ENCODE results near the gene CDX1.

The CDX1 gene

GRCh38 chr5:150152636-150153462 lies 13.7 kb upstream of the CDX1 start:
- Histone ChIP-seq H2BK120ac (ENCODE audit: low read depth, low read length) (no peak overlapping the region), H3K9ac (ENCODE audit: low read length) (peak overlapping the region; percentile 97), H3K18ac (ENCODE audit: low read depth in 1 of 2, low read length in 2 of 2) (peak overlapping the region; percentile 5 to 49), H2AFZ (ENCODE audit: low read depth, low read length) (no peak overlapping the region), H4K91ac (ENCODE audit: low read length) (peak overlapping the region; percentile 29), H2BK15ac (ENCODE audit: low read depth, poor library complexity, severe bottlenecking) (peak overlapping the region; percentile 61), H2BK5ac (ENCODE audit: low read depth, low read length, poor library complexity, severe bottlenecking) (no peak overlapping the region), H3K9me3 (ENCODE audit: control insufficient read depth, low read length) (no peaks in the 10 kb centered on the region), H3K27ac (ENCODE audit: low read length, poor library complexity, severe bottlenecking) (peak overlapping the region; percentile 82), H3K27me3 (ENCODE audit: control insufficient read depth in 1 of 2, insufficient read depth in 1 of 2, low read length in 2 of 2) (no peaks in the 10 kb centered on the region), H3K4me3 (ENCODE audit: insufficient read depth in 1 of 2, low read depth in 1 of 2, low read length in 2 of 2) (peak overlapping the region in 1 of 2 experiments; percentile 95), H3K14ac (ENCODE audit: low read length in 2 of 2) (no peak overlapping the region), H3K4me1 (ENCODE audit: control insufficient read depth, insufficient read depth, low read depth, low read length) (peaks cover 42% of the 10 kb centered on the region), H2BK12ac (ENCODE audit: low read length in 2 of 2) (peak overlapping the region; percentile 8 to 87), H3K36me3 (ENCODE audit: control insufficient read depth in 1 of 2, insufficient read depth in 2 of 2, low read depth in 1 of 2, low read length in 2 of 2) (peaks cover 41 to 56% of the 10 kb centered on the region in 2 experiments), H4K8ac (ENCODE audit: low read length) (peak overlapping the region; percentile 1), H2AK5ac (ENCODE audit: low read length, severe bottlenecking) (no peak overlapping the region), H3K4me2 (ENCODE audit: low read length, poor library complexity, severe bottlenecking) (peak overlapping the region; percentile 52), H3K23ac (ENCODE audit: low read length in 2 of 2) (no peak overlapping the region), H3K4ac (ENCODE audit: low read depth in 1 of 2, low read length in 2 of 2) (peak overlapping the region in 1 of 2 experiments; percentile 66), H3K79me1 (replicated peaks; ENCODE audit: low read length, poor library complexity, severe bottlenecking) (peaks cover 12% of the 10 kb centered on the region)
- WGBS = 45% methylated on average over 12 of the region's 12 CpGs
- peak; percentile 63 for DNase-seq

DNA sequence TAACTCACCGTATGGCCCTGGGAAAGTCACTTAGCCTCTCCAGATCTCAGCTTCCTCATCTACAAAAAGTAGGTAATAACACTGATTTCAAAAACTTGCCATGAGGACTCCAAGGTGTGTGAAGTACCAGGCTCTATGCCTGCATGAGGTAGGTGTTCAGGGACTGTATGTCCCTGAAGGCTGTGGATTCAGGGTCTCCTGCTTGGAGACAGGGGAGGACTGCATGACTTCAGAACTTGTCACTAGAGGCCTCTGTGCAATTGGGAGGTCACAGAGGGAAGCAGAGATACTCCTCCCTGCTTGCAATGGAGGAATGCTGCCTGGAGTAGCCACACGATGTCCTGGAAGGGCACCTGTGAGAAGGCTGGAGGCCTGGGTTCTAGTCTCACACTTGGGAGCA lies 13.1 kb upstream of the CDX1 start:
- 28% methylated on average over 2 of the region's 2 CpGs for WGBS

GRCh38 chr5:150153957-150154617 lies 12.5 kb upstream of the CDX1 start:
- no peak overlapping the region for H2BK5ac ChIP-seq (ENCODE audit: low read depth, low read length, poor library complexity, severe bottlenecking)
- H3K9me3 ChIP-seq (ENCODE audit: control insufficient read depth, low read length) = no peaks in the 10 kb centered on the region
- H3K4me3 ChIP-seq (ENCODE audit: insufficient read depth in 1 of 2, low read depth in 1 of 2, low read length in 2 of 2) = peak overlapping the region; percentile 63 to 95
- H3K4me1 ChIP-seq (ENCODE audit: control insufficient read depth, insufficient read depth, low read depth, low read length) = peaks cover 43% of the 10 kb centered on the region
- H3K4me2 ChIP-seq (ENCODE audit: low read length, poor library complexity, severe bottlenecking) = peak overlapping the region; percentile 80
- no peak overlapping the region for H2AFZ ChIP-seq (ENCODE audit: low read depth, low read length)
- H3K27ac ChIP-seq (ENCODE audit: low read length, poor library complexity, severe bottlenecking) = peak overlapping the region; percentile 82
- peak overlapping the region; percentile 14 to 48 for H2BK12ac ChIP-seq (ENCODE audit: low read length in 2 of 2)
- peaks cover 30 to 44% of the 10 kb centered on the region in 2 experiments for H3K36me3 ChIP-seq (ENCODE audit: control insufficient read depth in 1 of 2, insufficient read depth in 2 of 2, low read depth in 1 of 2, low read length in 2 of 2)
- peak overlapping the region in 1 of 2 experiments; percentile 46 for H3K23ac ChIP-seq (ENCODE audit: low read length in 2 of 2)
- 21% methylated on average over 9 of the region's 9 CpGs for WGBS
- peak overlapping the region; percentile 59 for H4K91ac ChIP-seq (ENCODE audit: low read length)
- H3K9ac ChIP-seq (ENCODE audit: low read length) = peak overlapping the region; percentile 97
- H3K79me1 ChIP-seq (replicated peaks; ENCODE audit: low read length, poor library complexity, severe bottlenecking) = peaks cover 7% of the 10 kb centered on the region
- peak; percentile 93 for DNase-seq
- no peak overlapping the region for H3K14ac ChIP-seq (ENCODE audit: low read length in 2 of 2)
- H2BK15ac ChIP-seq (ENCODE audit: low read depth, poor library complexity, severe bottlenecking) = peak overlapping the region; percentile 23
- peak overlapping the region; percentile 8 for H4K8ac ChIP-seq (ENCODE audit: low read length)
- peak overlapping the region; percentile 71 to 81 for H3K18ac ChIP-seq (ENCODE audit: low read depth in 1 of 2, low read length in 2 of 2)
- H3K27me3 ChIP-seq (ENCODE audit: control insufficient read depth in 1 of 2, insufficient read depth in 1 of 2, low read length in 2 of 2) = no peaks in the 10 kb centered on the region
- no peak overlapping the region for H2AK5ac ChIP-seq (ENCODE audit: low read length, severe bottlenecking)
- peak overlapping the region in 1 of 2 experiments; percentile 82 for H3K4ac ChIP-seq (ENCODE audit: low read depth in 1 of 2, low read length in 2 of 2)
- no peak overlapping the region for H2BK120ac ChIP-seq (ENCODE audit: low read depth, low read length)

More for the DNA sequence above, 13.1 kb upstream of the CDX1 start:
- Histone ChIP-seq H3K9me3 (ENCODE audit: control insufficient read depth, low read length) (no peaks in the 10 kb centered on the region), H3K4me1 (ENCODE audit: control insufficient read depth, insufficient read depth, low read depth, low read length) (peaks cover 44% of the 10 kb centered on the region), H3K36me3 (ENCODE audit: control insufficient read depth in 1 of 2, insufficient read depth in 2 of 2, low read depth in 1 of 2, low read length in 2 of 2) (peaks cover 36 to 50% of the 10 kb centered on the region in 2 experiments), H2BK120ac (ENCODE audit: low read depth, low read length) (no peak overlapping the region), H4K8ac (ENCODE audit: low read length) (peak overlapping the region; percentile 8), H2AK5ac (ENCODE audit: low read length, severe bottlenecking) (no peak overlapping the region), H3K27ac (ENCODE audit: low read length, poor library complexity, severe bottlenecking) (peak overlapping the region; percentile 82), H2BK5ac (ENCODE audit: low read depth, low read length, poor library complexity, severe bottlenecking) (no peak overlapping the region), H3K79me1 (replicated peaks; ENCODE audit: low read length, poor library complexity, severe bottlenecking) (peaks cover 9% of the 10 kb centered on the region), H3K18ac (ENCODE audit: low read depth in 1 of 2, low read length in 2 of 2) (peak overlapping the region; percentile 50 to 69), H3K4me3 (ENCODE audit: insufficient read depth in 1 of 2, low read depth in 1 of 2, low read length in 2 of 2) (peak overlapping the region in 1 of 2 experiments; percentile 95), H2BK12ac (ENCODE audit: low read length in 2 of 2) (no peak overlapping the region), H2AFZ (ENCODE audit: low read depth, low read length) (no peak overlapping the region), H3K4me2 (ENCODE audit: low read length, poor library complexity, severe bottlenecking) (peak overlapping the region; percentile 52), H4K91ac (ENCODE audit: low read length) (peak overlapping the region; percentile 58), H3K9ac (ENCODE audit: low read length) (peak overlapping the region; percentile 97), H3K23ac (ENCODE audit: low read length in 2 of 2) (no peak overlapping the region), H3K4ac (ENCODE audit: low read depth in 1 of 2, low read length in 2 of 2) (peak overlapping the region in 1 of 2 experiments; percentile 53), H3K14ac (ENCODE audit: low read length in 2 of 2) (peak overlapping the region in 1 of 2 experiments; percentile 53), H3K27me3 (ENCODE audit: control insufficient read depth in 1 of 2, insufficient read depth in 1 of 2, low read length in 2 of 2) (no peaks in the 10 kb centered on the region), H2BK15ac (ENCODE audit: low read depth, poor library complexity, severe bottlenecking) (peak overlapping the region; percentile 61)
- DNase-seq = no peak
